HepG2 (cell line): ENCODE measurements around the gene CBX2. TPM values are rescaled to one million over a fixed set of nuclear protein-coding genes. Genes with fewer than 3 reads are reported as not detected.

Source experiments
- ATAC-seq: fragments of 200-7000 bp; cut with Tn5 transposase; 3 replicates; pipeline ENCODE4 v1.9.1; 2020; ENCODE audit warnings: mild to moderate bottlenecking, moderate library complexity
- BruUV-seq: library from RNA; stranded (reverse); fragments of 400-500 nt; replicated peaks from 2 replicates; lab custom pipeline; 2021; lab: Mats Ljungman, UMichigan
- CTCF ChIA-PET: fragments of 300-600 bp; formaldehyde crosslinking; extraction: SDS; loops from one replicate; lab custom pipeline; 2021; ENCODE audit warnings: low total read pairs, inconsistent platforms, low intra/inter-chr PET ratio; lab: Yijun Ruan, JAX
- POLR2A ChIA-PET: fragments of 350-600 bp; sonication (Branson Sonifier 250); formaldehyde crosslinking; loops from one replicate; lab custom pipeline; 2020; ENCODE audit warnings: antibody characterized with exemption, inconsistent platforms; lab: Yijun Ruan, JAX
- DNase-seq: peaks from one replicate; pipeline ENCODE4 v3.0.0-alpha.2; 2015; ENCODE audit warnings: low spot score
- FAIRE-seq: peaks from 3 replicates; lab custom pipeline; 2011; peaks lifted over from hg19 to GRCh38; lab: Jason Lieb, UNC
- H2AFZ ChIP-seq: one replicate; pipeline ENCODE4 v1.6.1; 2011; ENCODE audit warnings: low read length, inconsistent platforms
- H3K27ac ChIP-seq: fragments of 300-600 bp; 3 replicates; pipeline ENCODE4 v1.8.0; 2011; ENCODE audit warnings: mixed run types, mild to moderate bottlenecking, mixed read lengths, low read length, inconsistent platforms; ENCODE audit not compliant: insufficient read depth; ENCODE audit errors: extremely low read length
- H3K27me3 ChIP-seq, 2 experiments: fragments of 200-600 bp in 1 of 2; 2 replicates in 1 of 2; 3 replicates in 1 of 2; pipeline versions ENCODE4 v1.6.0 to v1.8.0; 2011; ENCODE audit warnings: low read length in 2 of 2, mild to moderate bottlenecking in 2 of 2, moderate library complexity in 2 of 2, inconsistent platforms in 1 of 2; ENCODE audit not compliant: insufficient read depth in 2 of 2, control insufficient read depth in 1 of 2
- H3K36me3 ChIP-seq, 2 experiments: fragments of 200-600 bp in 1 of 2; replicated peaks in 1 of 2; 2 replicates in 1 of 2; 3 replicates in 1 of 2; pipeline versions ENCODE4 v1.5.1 to v1.8.0; 2011; ENCODE audit warnings: low read length in 2 of 2, inconsistent platforms in 1 of 2; ENCODE audit not compliant: insufficient read depth in 2 of 2, control insufficient read depth in 1 of 2
- H3K4me1 ChIP-seq: 2 replicates; pipeline ENCODE4 v1.5.1; 2012; ENCODE audit warnings: low read length, inconsistent platforms; ENCODE audit not compliant: insufficient read depth
- H3K4me2 ChIP-seq: 2 replicates; pipeline ENCODE4 v1.6.0; 2011; ENCODE audit warnings: low read depth, low read length, inconsistent platforms
- H3K4me3 ChIP-seq, 3 experiments: fragments of 200-600 bp in 1 of 3; sonication (generic), shearing (Covaris generic) in 1 of 3; replicated peaks in 1 of 3; 2 replicates each; pipeline ENCODE4 v1.5.1; 2011 to 2016; ENCODE audit warnings: low read length in 3 of 3, inconsistent platforms in 2 of 3, low read depth in 2 of 3, mild to moderate bottlenecking in 2 of 3, control low read depth in 1 of 3, mixed read lengths in 1 of 3; ENCODE audit not compliant: insufficient read depth in 1 of 3
- H3K79me2 ChIP-seq: one replicate; pipeline ENCODE4 v1.6.1; 2011; ENCODE audit warnings: low read length, inconsistent platforms; ENCODE audit not compliant: insufficient read depth
- H3K9ac ChIP-seq: 2 replicates; pipeline ENCODE4 v1.6.0; 2011; ENCODE audit warnings: mild to moderate bottlenecking, low read depth, low read length, inconsistent platforms; ENCODE audit not compliant: insufficient read depth
- H3K9me3 ChIP-seq: 2 replicates; pipeline ENCODE4 v1.5.1; 2012; ENCODE audit warnings: mild to moderate bottlenecking, low read length
- H4K20me1 ChIP-seq: 2 replicates; pipeline ENCODE4 v1.6.0; 2011; ENCODE audit warnings: inconsistent platforms, mild to moderate bottlenecking, low read length, moderate library complexity; ENCODE audit not compliant: insufficient read depth
- AGO2 ChIP-seq: fragments of 200-400 bp; formaldehyde crosslinking; optimal IDR thresholded peaks from 2 replicates; pipeline ENCODE3; 2017; ENCODE audit warnings: mild to moderate bottlenecking, low read depth, low read length, moderate library complexity
- HNRNPL ChIP-seq: fragments of 200-400 bp; formaldehyde crosslinking; IDR thresholded peaks from 2 replicates; pipeline ENCODE4 v1.6.1; 2017; ENCODE audit warnings: mild to moderate bottlenecking, low read depth, low read length
- MXI1 ChIP-seq: IDR thresholded peaks from 3 replicates; pipeline ENCODE4 v1.6.1; 2012; ENCODE audit warnings: low read depth, low read length, inconsistent platforms, borderline replicate concordance
- NFATC3 ChIP-seq: sonication (generic); formaldehyde crosslinking; IDR thresholded peaks from 2 replicates; pipeline ENCODE4 v1.5.1; 2020; ENCODE audit warnings: mild to moderate bottlenecking, missing genetic modification reagents
- RBFOX2 ChIP-seq: fragments of 200-400 bp; formaldehyde crosslinking; IDR thresholded peaks from 2 replicates; pipeline ENCODE4 v1.6.1; 2017; ENCODE audit warnings: low read depth, mild to moderate bottlenecking, low read length
- ZBTB38 ChIP-seq: sonication (generic); formaldehyde crosslinking; IDR thresholded peaks from 2 replicates; pipeline ENCODE4 v1.5.1; 2020; ENCODE audit warnings: mild to moderate bottlenecking, missing genetic modification reagents
- ZC3H13 ChIP-seq: sonication (generic); formaldehyde crosslinking; IDR thresholded peaks from 2 replicates; pipeline ENCODE4 v1.8.1; 2023; ENCODE audit warnings: mild to moderate bottlenecking, missing genetic modification reagents, moderate library complexity
- ZFYVE20 ChIP-seq: sonication (generic); formaldehyde crosslinking; IDR thresholded peaks from 2 replicates; pipeline ENCODE4 v1.8.0; 2023; ENCODE audit warnings: low read depth, mild to moderate bottlenecking, moderate library complexity, missing genetic modification reagents, borderline replicate concordance
- ZNF503 ChIP-seq: sonication (generic); formaldehyde crosslinking; IDR thresholded peaks from 2 replicates; pipeline ENCODE4 v1.4.0; 2020; ENCODE audit warnings: missing genetic modification reagents
- ZNF670 ChIP-seq: sonication (generic); formaldehyde crosslinking; IDR thresholded peaks from 2 replicates; pipeline ENCODE4 v1.8.0; 2022; ENCODE audit warnings: mild to moderate bottlenecking, missing genetic modification reagents, borderline replicate concordance
- ZNF687 ChIP-seq: sonication (generic); formaldehyde crosslinking; IDR thresholded peaks from 2 replicates; pipeline ENCODE4 v1.5.1; 2020; ENCODE audit warnings: mild to moderate bottlenecking, missing genetic modification reagents, moderate library complexity
- WGBS: methylation state at CpG from one replicate; pipeline ENCODE4 v1.1.6; 2017; ENCODE audit warnings: low lambda C conversion rate; 5-methylcytosine and 5-hydroxymethylcytosine counted together
- in situ Hi-C: cut with HindIII; loops from 2 replicates; pipeline ENCODE4 v1.10.0; 2017; ENCODE audit warnings: low pct_unique_long_range_greater_than_20kb; ENCODE audit not compliant: extremely low pct_ligation_motif_present
- intact Hi-C: fragments of 100-400 bp; cut with micrococcal nuclease; formaldehyde crosslinking; loops from one replicate; pipeline ENCODE4 v1.10.0; 2022; ENCODE audit not compliant: unreplicated experiment
- polyA plus RNA-seq, 8 experiments: library from polyadenylated mRNA; depleted of rRNA in 3 of 8; stranded (reverse) in 7 of 8; unstranded in 1 of 8; fragments of >200 nt; fragmentation: Illumina TruSeq in 4 of 8; extraction: Trizol in 4 of 8; gene quantifications; 2 replicates each; pipeline versions ENCODE4 v1.2.1 to v1.2.3, GENCODE V29; 2011 to 2016; ENCODE audit warnings: low read depth in 4 of 8, missing spikeins in 1 of 8, mixed read lengths in 1 of 8; ENCODE audit not compliant: insufficient read depth in 1 of 8
- total RNA-seq, 5 experiments: library from RNA; depleted of rRNA; stranded (reverse); fragments of >200 nt; fragmentation: Illumina TruSeq; extraction: Trizol; gene quantifications; 2 replicates each; pipeline ENCODE4 v1.2.3, GENCODE V29; 2016; ENCODE audit warnings: low read depth in 1 of 5
- TF ChIP-seq, protein P1 (sequence below): sonication (generic); formaldehyde crosslinking; IDR thresholded peaks from 2 replicates; pipeline ENCODE4 v1.4.0; 2020; ENCODE audit warnings: mild to moderate bottlenecking, low read depth, missing genetic modification reagents

The CBX2 gene
- total and polyA plus RNA-seq, 2 of the 13 experiments (the other 11 are each of a cell fraction or from before 2014, with no cell fraction given) = 14.5 to 31.1 TPM

GRCh38 chr17:79784353-79785016 lies 6.5 kb downstream of the CBX2 start:
- intact Hi-C loops = loop anchor here (5.0 kb wide), 1 partner anchor 188 kb away; no protein-coding TSS in a partner anchor
- no peak overlapping the region for H3K4me3 ChIP-seq
- H2AFZ ChIP-seq = no peak overlapping the region
- no peak for FAIRE-seq
- H3K27me3 ChIP-seq = peaks cover 5 to 17% of the 10 kb centered on the region in 2 experiments
- ChIA-PET POLR2A (no interaction called here), CTCF (no interaction called here)
- WGBS = 97% methylated on average over 21 of the region's 31 CpGs
- DNase-seq = no peak
- H3K79me2 ChIP-seq = peaks cover 5% of the 10 kb centered on the region
- no peak overlapping the region for H3K9ac ChIP-seq
- ATAC-seq = no peak
- H4K20me1 ChIP-seq = peaks cover 12% of the 10 kb centered on the region; the same call in 1 of the 2 replicates
- H3K9me3 ChIP-seq = no peaks in the 10 kb centered on the region
- no peak overlapping the region for H3K4me2 ChIP-seq
- in situ Hi-C loops = no loop called here
- H3K4me1 ChIP-seq = peaks cover 35% of the 10 kb centered on the region
- BruUV-seq = no TSS peak
- TF ChIP-seq ZNF687 (CRISPR knock-in tag) = peak; percentile 11
- TF ChIP-seq RBFOX2 = peak; percentile 64
- TF ChIP-seq ZC3H13 = peak; percentile 24; the same call in 1 of the 2 replicates
- no peak for TF ChIP-seq NFATC3 (CRISPR knock-in tag)
- TF ChIP-seq AGO2 = peak; percentile 80
- no peak for TF ChIP-seq MXI1
- peak; percentile 54; the same call in 1 of the 2 replicates for TF ChIP-seq ZBTB38 (CRISPR knock-in tag)
- TF ChIP-seq, protein P1, sequence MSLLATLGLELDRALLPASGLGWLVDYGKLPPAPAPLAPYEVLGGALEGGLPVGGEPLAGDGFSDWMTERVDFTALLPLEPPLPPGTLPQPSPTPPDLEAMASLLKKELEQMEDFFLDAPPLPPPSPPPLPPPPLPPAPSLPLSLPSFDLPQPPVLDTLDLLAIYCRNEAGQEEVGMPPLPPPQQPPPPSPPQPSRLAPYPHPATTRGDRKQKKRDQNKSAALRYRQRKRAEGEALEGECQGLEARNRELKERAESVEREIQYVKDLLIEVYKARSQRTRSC (CRISPR knock-in tag) = no peak
- TF ChIP-seq ZFYVE20 (CRISPR knock-in tag) = no peak
- no peak for TF ChIP-seq ZNF503 (CRISPR knock-in tag)
- TF ChIP-seq ZNF670 = no peak
- peak; percentile 51; the same call in 1 of the 2 replicates for TF ChIP-seq HNRNPL
- peaks cover 23 to 35% of the 10 kb centered on the region in 2 experiments for H3K36me3 ChIP-seq
- H3K27ac ChIP-seq = no peak overlapping the region
